Fibroblast of skin of abdomen (primary cell): ENCODE data around the gene UBE2QL1.
A peak's percentile ranks its signal among the peaks of the same experiment; 100 is the strongest.
"Not testable (repeated sequence)": the region's sequence is repeated elsewhere in the genome, so short reads cannot be mapped to it uniquely, and the experiment has no call there.

Source experiments
- DNase-seq: peaks from one replicate; pipeline ENCODE4 v3.0.0-alpha.2; 2013

The UBE2QL1 gene

GRCh38 chr5:6501701-6502100 is 53.0 kb downstream of the UBE2QL1 start:
- DNase-seq = no peak

DNA sequence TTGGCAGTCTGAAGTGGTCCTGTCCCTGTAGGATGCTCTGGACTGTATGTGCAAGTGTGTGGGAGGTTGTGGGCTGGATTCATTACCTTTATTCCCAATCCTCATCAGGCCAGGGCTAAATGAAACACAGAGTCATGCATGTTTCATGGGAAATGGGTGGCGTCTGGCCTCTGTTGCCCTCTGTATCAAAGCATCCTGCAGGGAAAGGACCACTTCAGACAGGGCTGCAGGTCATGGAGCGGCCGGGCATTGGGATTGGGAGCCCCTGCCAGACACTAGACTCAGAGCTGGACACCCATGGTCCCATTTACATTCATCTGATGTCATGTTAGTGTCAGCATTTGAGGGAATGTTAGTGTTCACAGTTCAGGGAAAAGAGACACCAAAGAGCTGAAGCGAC is 53.8 kb downstream of the UBE2QL1 start:
- no peak for DNase-seq

GRCh38 chr5:6503342-6503741 is 54.7 kb downstream of the UBE2QL1 start:
- DNase-seq = no peak

DNA sequence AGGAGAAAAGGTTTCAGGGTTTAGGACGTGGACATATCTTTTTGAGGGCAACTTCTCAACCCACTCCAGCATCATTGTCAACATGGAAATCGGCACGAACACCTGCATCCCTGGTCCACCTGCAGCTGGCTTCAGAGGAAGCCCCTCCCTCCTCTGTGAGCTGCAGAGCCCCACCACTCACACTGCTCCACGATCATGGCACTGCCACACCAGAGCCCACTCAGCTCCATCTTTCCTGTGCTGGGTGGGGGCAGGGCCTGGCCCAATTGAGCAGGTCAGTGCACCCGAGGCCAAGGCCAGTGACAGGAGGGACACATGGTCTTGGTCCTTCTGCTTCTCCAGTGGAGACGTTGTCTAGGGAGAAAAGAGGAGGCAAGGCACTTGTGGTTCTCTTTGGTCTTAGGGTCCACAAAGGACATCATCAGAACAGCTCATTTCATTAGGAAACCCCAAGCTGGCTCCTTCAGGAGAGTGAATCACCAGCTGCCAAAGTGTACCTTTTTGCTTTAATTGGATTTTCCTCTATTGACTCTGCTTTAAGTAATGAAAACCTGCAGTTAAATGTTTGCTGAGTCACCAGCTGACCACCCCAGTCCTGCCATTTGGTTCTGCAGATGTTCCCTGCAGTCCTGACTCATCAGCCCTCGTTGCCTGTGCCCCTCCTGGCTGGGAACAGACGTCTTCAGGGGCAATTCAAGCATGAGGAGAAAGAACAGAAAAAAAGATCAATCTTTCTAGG is 56.2 kb downstream of the UBE2QL1 start:
- DNase-seq = peak; percentile 67

DNA sequence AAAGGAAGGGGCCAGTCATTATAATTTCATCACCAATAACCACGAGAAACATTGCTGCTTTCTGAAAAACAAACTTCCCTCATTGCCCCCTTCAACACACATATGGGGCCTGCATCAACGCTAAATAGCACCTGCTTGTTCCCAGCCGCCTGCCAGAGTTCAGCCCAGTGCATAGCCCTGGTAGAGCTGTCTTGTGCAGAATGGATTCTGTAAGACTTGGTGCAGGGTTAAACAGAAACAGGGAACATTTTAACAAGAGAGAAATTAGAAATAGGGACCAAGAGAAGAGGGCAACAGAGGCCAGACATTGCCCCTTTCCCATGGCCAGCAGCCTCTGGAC is 56.7 kb downstream of the UBE2QL1 start:
- no peak for DNase-seq

DNA sequence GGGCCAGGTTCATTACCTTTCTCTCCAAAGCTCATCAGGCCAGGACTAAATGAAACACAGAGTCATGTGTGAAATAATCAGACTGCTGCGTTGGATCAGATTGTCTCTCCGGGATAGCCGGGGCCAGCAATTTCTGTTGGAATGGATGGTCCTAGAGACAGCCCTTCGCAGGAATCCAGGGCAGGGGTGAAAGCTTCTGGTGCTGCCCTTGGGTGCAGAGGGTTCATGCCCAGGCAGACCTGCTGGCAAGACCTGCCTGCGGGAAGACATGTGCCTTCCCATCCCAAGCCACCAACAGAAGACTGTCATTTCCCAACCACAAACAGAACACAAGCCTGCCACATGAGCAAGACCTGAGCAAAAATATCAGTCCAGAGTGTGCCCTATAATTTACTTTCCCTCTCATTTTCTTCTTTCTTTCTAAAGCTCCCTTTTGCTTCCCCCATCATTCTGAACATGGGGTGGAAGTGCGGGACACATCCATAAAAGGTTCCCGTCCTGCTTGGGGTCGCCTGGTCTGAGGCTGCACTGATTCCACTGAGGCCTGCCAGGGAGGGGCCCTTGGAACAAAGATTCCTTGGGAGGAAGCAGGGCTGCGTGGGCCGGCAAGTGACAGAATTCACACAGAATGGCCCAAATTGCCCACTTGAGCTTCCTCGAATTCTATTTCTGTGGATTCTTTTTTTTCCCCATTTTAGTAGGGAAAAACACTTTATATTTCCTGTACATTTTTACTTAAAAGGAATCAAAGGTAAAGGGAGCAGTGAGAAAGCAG is 57.3 kb downstream of the UBE2QL1 start:
- no peak for DNase-seq

GRCh38 chr5:6506611-6507010 is 58.0 kb downstream of the UBE2QL1 start:
- no peak for DNase-seq

DNA sequence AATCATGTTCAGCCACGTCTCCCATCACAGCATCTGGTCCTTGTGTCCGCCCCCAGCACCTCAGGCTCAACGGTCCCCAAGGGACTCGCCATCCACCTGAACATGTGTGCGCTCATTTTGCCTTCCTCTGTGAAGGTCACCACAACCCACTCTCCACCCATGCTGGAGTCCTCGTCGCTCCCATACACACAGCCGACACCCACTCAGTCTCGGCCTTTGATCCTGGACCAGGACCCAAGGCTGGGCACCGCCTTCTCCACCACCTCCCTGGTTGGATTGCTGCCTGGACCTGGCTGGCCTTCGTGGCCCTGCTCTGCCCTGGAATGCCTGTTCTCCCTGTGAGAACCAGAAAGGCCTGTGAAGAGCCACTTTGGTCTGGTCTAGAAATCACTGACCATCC is 60.3 kb downstream of the UBE2QL1 start:
- no peak for DNase-seq

GRCh38 chr5:6510132-6510531 is 61.5 kb downstream of the UBE2QL1 start:
- no peak for DNase-seq

DNA sequence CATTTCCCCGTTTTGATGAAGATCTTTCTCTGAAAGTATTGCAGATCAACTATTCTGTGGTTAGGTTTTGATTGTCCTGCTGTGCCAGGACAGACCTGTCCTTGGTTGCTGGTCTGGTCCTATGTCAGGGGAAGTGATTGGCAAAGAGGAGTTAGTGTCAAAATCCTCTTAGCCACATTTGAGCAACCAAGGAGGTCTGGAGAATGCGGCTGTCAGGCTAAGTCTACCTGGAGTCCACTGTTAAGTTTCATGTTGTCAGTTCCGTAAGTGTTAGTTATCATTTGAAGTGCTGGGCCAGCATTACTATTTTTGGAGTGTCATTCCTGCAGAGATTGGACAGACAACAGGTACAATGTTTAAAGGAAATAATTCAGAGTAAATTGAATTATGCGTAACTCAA is 62.3 kb downstream of the UBE2QL1 start:
- no peak for DNase-seq

DNA sequence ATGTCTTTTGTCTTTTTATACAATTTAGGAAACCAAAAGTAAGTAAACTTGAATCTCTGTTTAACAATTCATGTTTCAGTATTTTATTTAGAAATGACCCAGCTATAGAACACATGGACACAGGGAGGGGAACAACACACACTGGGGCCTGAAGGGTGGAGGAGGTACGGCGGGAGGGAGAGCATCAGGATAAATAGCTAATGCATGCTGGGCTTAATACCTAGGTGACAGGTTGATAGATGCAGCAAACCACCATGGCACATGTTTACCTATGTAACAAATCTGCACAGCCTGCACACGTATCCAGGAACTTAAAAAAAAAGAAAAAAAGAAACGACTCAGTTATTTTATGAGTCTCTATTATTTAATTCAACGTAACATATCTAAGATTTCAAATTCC is 67.2 kb downstream of the UBE2QL1 start:
- not testable (repeated sequence) for DNase-seq

DNA sequence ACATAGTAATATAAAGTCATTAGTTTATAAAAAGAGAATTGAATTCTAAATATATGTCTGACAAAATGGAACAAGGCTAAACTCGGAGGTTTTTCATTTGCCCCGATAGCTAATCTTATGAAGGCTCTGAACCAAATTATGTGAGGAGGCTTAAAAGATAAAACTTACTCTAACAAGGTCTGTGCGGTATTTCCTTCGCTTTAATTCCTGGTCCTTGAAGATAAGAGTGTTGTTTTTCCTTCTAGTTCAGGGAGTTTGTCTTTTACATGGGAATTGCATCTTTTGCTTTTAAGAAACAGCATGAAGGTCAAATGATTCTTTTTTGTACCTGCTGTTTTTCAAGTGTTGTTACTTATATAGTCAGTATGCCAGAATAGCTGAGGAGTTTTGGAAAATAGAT is 68.2 kb downstream of the UBE2QL1 start:
- no peak for DNase-seq

DNA sequence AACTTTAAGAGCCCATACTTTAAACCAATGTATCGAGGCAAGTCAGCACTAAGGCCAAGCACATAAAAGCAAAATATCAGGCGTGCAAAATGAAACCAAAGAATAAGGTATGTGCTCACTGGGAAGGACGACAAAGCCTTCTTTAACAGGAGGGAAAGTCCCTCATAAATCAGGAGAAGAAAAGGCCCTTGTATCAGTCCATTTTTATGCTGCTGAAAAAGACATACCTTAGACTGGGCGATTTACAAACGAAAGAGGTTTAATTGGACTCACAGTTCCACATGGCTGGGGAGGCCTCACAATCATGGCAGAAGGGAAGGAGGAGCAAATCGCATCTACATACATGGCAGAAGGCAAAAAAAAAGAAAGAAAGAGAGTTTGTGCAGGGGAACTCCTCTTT is 68.9 kb downstream of the UBE2QL1 start:
- no peak for DNase-seq

DNA sequence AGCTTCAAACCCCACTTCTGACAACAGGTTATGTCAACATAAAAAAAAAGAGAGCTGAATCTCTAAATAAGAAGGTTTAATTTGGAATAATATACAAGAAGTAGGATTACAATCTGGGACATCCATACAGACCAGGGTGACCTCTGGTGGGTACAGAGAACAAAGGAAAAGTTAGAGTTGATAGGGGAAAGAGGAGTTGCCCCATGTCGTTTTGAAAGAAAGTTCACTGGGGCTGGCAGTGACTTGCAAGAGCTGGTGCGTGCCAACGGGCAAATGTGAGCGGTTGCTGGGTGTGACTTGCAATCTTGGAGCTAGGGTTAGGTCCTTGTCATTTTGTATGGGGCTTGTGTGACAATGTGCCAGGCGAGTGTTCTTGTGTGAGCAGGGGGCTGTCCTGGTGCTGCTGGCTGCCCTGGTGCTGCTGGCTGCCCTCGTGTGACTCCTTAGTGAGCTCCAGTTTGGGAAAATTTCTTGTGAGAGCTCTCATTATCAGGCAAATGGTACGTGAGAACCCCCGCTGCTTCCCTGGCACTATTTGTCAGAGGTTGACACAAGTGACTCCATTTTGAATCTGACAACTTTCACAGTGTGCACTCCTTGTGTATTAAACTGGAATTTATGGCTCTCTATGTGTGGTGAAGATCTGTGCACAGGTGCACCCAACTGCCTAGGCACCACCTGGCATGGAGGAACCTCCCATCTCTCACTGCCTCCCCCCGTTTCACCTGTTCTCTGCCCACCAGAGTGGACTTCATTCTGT is 69.8 kb downstream of the UBE2QL1 start:
- no peak for DNase-seq

- no peak for DNase-seq
Measured at GRCh38 chr5:6520201-6520600, 71.5 kb downstream of the UBE2QL1 start.

DNA sequence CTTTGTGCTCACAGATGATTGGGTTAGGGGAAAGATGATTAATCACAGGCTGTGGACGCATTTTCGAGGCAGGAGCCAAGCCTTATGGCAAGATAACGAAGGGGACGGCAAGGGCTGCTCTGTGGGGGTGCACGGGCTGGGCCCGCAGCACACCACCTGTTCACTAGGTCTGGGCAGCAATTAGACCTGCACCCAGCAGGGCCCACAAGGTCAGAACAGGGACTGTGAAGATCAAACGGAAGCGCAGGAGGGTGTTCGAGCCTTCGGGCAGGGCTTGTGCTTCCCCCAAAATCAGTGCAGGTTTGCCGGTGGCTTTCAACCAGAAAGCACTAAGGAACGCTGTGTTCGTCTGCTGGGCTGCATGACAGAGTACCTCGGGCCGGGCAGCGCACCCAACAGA is 73.7 kb downstream of the UBE2QL1 start:
- no peak for DNase-seq

GRCh38 chr5:6522923-6523322 is 74.3 kb downstream of the UBE2QL1 start:
- DNase-seq = no peak

DNA sequence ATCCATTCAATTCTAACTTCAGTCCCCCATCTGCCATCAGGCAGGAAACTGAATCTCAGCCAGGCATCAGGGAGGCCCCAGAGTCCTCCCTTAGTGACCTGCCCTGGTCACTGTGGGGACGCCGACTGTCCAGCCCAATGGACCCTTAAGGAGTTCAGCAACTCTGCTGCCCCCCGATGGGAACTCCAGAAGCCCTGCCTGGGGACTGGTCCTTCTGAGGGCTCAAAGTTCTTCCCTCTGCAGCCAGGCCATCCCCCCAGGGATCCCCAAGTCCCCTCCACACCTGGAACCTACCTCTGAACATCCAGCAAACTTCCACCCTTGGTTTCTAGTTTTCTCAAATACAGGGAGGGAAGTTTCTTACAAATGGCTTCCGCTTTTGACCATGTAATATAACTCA is 76.8 kb downstream of the UBE2QL1 start:
- DNase-seq = no peak

- peak; percentile 5 for DNase-seq
Measured at GRCh38 chr5:6525910-6526309, 77.3 kb downstream of the UBE2QL1 start.

DNA sequence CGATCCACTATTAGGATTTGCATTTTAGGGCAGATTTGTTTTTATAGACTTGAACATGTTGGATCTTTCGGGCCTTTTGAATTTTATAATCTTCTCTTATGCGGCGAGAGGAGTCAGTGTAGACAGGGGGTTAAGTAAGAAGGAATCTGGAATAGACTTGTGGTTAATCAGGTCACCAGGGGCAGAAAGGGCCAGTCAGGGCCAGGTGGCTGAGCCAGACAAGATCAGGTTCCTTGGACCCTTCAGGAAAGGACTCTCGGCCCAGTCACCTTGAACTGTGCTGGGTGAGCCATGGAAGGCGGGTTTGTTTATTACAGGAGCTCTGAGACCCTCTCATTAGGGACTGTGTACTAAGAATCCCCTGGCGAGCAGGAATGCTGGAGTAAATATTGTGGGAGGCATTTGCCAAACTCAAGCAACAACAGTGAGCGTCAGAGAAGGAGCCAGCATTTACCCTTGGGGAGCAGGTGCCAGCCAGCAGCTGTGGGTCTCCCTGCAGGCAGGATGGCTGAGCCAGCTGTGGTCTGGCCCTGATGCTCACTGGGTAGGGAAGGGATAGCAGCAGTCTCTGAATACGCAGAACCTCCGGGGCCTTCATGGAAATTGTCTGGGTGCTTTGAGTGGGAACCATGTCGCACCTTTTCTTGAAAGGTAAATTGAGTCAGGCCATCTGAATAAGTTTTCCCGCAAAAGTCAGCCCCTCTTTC is 79.2 kb downstream of the UBE2QL1 start:
- DNase-seq = no peak

DNA sequence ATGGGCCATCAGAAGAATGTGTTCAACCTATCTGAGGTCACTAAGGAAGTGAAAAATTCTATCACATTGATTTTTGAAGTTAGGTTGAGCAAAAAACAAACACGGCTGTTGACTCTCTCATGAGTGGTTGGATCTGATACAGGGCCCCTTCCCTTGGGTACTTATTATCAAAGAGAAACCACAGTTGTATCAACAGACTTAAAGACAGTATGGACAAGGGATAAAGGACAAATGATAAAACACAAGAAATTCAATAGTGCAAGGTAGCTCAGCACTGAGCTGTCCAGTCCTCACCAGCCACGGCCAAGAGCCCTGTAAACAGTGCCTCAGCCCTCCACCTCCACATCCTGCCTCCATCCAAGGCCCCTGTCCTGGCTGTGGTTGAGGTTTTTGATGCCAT is 86.9 kb downstream of the UBE2QL1 start:
- no peak for DNase-seq

DNA sequence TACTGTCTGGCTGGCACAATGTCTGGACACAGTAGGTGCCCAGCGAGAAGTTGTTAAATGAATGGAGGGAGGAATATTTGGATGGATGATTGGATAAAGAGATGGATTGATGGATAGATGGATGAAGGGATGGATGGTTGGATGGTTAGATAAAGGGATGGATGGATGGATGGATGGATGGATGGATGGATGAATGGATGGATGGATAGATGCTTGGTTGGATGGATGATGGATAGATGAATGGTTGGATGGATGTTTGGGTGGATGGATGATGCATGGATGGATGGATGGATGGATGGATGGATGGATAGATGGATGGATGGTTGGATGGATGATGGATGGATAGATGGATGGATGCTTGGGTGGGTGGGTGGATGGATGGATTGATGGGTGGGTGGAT is 90.4 kb downstream of the UBE2QL1 start:
- no peak for DNase-seq
